D721Med (cell line): ENCODE data around the gene OR11A1.

ENCODE experiments used
- DNase-seq: peaks from one replicate; pipeline ENCODE4 v3.0.0; 2011; ENCODE audit warnings: low spot score; ENCODE audit not compliant: insufficient read length
- FAIRE-seq: peaks from 2 replicates; lab custom pipeline; 2011; peaks lifted over from hg19 to GRCh38; lab: Jason Lieb, UNC
- TF ChIP-seq, protein P1 (sequence below): IDR thresholded peaks from 2 replicates; pipeline ENCODE4 v1.5.1; 2012; ENCODE audit warnings: mild to moderate bottlenecking, control low read depth; ENCODE audit not compliant: insufficient read depth; ENCODE audit errors: missing control alignments

The OR11A1 gene

DNA sequence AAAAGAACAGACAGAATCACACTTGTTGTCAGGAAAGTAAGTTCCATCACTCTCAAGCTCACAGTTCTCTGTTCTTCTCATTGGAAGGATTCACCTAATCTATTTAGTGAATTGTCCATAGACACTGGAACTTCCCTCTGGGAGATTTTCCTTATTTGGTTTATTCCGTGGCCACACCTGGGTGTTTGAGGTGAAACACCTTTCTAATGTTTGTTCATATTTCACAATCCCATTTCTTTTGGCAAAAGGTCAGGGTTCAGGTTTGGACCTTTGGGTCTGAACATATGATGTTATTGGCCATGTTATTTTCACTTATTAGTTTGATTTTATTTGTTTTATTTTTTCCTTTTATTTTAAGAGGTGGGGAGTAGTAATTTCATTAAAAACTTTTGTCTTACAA lies 26.9 kb upstream of the OR11A1 start:
- DNase-seq: no peak
- no peak for FAIRE-seq

DNA sequence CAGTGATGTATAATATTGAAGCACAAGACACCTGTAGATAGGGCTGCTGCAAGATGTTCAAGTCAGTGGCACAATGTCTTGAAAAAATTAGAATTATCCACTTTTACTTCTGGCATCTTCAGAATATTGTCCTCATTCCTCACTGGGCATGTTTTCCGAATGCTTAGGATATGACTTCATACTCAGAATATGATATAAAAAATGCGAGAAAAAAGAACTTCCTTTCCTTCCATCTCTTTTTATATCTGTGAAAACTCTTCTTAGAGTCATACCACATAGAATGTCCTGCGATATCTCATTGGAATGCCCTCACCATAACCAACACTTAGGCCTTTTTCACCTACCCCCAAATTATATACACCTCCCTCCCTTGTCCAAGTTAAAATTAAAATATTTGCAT lies 26.3 kb upstream of the OR11A1 start:
- DNase-seq: no peak
- FAIRE-seq: no peak
- TF ChIP-seq, protein P1, sequence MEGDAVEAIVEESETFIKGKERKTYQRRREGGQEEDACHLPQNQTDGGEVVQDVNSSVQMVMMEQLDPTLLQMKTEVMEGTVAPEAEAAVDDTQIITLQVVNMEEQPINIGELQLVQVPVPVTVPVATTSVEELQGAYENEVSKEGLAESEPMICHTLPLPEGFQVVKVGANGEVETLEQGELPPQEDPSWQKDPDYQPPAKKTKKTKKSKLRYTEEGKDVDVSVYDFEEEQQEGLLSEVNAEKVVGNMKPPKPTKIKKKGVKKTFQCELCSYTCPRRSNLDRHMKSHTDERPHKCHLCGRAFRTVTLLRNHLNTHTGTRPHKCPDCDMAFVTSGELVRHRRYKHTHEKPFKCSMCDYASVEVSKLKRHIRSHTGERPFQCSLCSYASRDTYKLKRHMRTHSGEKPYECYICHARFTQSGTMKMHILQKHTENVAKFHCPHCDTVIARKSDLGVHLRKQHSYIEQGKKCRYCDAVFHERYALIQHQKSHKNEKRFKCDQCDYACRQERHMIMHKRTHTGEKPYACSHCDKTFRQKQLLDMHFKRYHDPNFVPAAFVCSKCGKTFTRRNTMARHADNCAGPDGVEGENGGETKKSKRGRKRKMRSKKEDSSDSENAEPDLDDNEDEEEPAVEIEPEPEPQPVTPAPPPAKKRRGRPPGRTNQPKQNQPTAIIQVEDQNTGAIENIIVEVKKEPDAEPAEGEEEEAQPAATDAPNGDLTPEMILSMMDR: no peak

More for the DNA sequence above, 26.9 kb upstream of the OR11A1 start:
- TF ChIP-seq, protein P1: no peak

DNA sequence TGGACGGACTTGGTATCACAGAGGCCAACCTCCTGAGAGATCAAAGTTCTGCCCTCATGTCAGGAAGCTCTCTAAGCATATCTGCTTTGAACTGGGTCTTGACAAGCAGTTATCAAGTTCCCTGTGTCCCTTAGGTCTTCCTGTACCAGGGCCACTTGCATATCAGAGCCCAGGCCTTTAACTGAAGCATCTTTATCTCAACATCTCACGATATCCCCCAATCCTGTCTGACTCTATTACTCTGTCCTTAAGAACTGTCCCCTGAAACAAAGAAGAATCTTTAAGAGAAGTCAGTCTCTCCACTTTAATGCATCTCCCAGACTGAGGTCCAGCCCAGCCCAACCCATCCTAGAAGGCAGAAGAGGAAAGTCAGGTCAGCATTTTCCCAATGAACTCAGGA lies 22.7 kb upstream of the OR11A1 start:
- FAIRE-seq: no peak
- TF ChIP-seq, protein P1: no peak
- no peak for DNase-seq

DNA sequence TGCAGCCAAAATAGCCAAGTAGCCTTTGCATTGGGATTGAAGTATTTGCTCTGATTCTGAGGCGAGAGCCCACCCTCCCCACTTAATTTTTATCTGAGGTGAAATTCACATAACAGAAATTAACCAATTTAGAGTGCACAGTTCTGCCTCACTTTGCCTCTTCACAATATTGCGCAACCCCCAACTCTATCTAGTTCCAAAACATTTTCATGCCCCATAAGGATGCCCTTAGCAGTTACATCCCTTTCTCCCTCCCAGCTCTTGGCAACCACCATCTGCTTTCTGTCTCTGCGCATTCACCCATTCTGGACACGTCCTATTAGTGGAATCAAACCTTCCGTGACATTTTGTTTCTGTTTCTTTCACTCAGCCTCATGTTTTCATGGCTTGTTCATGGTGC lies 21.9 kb upstream of the OR11A1 start:
- TF ChIP-seq, protein P1: no peak
- FAIRE-seq (no peak), DNase-seq (no peak)

DNA sequence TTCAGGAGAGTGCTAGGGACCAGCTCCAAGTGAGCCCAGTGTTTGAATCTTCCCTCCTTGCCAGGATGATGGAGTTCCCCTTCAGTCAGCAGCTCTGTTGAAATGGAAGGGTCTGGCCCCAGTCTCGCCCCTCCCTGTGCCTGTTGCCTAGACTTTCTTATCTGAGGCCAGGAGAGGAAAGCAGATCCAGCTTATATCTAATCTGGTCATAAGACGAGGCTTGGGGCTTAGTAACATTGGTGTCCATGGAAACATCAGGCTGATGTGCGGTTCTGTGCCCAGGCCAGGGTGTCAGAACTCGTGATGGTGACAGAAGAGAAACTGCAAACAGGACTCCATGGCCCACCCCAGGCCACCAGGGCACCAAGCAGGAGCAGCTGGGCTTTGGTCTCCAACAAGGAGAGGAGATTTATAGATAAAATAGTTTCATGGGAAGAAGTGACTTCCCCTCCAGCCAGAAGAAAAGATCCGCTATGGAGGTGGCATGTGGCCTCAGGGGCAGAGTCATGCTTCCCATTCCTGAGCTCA lies 21.1 kb upstream of the OR11A1 start:
- TF ChIP-seq, protein P1: no peak
- DNase-seq: no peak
- no peak for FAIRE-seq

DNA sequence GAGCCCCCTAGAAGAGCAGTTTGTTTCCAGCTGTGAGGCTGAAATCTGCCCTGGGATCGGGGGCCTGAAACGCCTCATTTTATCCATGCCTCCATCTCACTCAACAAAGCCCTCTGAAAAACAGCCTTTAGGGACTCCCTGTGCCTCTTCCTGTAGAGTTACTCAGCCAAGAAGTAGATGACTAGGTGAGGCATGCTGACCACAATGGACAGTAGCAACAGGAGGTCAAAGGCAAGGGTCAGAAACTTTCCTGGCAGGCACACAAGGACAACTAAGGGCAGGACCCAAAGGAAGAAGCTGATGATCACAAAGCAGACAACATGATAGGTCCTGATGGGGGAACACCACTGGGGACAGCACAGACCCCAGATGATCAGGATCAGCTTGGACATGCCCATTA lies 18.1 kb upstream of the OR11A1 start:
- TF ChIP-seq, protein P1: no peak
- FAIRE-seq: no peak
- DNase-seq: no peak

DNA sequence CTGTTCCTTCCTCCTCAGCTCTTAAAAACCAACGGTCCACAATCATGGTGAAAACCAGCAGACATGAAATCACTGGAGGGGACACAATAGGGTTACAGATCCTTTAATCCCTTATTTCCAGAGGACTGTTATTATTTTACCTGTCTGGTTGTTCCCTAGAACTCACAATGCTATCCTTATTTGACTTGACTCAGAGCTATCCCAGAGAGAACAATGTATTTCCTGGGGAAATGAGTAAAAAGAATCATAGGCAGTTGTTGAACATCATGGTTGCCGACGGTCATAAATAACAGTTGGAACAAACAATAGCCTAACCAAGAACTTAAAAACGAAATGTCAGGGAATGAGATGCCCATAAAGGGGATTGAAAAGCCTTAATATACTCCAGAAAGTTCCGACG lies 9.4 kb upstream of the OR11A1 start:
- FAIRE-seq: no peak
- TF ChIP-seq, protein P1: no peak
- no peak for DNase-seq
